GM21737 (cell line): Measurements from ENCODE around the gene PYGB.

Experiments
- ATAC-seq: cut with Tn5 transposase; IDR thresholded peaks from one replicate; pipeline ENCODE4 v1.9.1; 2021; ENCODE audit warnings: mild to moderate bottlenecking, moderate library complexity; ENCODE audit not compliant: unreplicated experiment

PYGB gene

DNA sequence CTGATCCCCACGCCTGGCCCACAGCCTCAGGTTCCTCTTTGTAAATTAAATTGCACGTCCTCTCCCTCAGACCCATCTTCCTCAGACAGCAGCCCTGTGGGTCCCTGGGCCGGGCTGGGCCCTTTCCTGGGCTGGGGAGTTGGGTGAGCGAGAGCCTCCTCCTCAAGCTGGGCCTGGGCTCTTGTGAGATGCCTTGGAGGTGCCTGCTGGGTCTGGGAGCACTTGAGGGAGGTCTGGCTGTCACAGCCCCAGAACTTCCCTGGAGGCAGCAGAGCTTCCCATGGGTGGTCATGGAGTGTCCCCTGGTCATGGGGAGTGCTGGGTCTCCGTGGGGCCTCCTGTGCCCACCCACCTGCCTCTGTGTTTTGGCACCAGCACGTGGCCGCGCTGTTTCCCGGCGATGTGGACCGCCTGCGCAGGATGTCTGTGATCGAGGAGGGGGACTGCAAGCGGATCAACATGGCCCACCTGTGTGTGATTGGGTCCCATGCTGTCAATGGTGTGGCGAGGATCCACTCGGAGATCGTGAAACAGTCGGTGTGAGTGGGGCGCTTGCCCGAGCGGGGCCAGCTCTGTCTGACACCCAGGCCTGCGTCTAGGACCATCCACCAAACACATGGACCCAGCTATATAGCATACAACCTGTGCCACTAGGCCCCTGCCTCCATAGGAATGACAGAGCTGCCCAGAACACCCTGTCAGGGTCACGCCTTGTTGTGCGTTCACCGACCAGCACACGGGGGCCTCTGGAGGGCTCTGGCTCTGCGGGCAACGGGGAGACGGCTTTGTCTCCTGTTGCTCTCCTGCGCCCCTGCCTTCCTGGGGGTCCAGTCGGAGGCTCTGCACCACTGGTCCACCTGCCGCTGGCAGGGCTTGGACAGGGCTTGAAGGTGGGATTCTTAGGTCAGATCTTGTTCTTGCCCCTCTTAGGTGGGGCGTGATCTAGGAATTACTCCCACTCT, 33.0 kb downstream of the PYGB start:
- no peak for ATAC-seq

DNA sequence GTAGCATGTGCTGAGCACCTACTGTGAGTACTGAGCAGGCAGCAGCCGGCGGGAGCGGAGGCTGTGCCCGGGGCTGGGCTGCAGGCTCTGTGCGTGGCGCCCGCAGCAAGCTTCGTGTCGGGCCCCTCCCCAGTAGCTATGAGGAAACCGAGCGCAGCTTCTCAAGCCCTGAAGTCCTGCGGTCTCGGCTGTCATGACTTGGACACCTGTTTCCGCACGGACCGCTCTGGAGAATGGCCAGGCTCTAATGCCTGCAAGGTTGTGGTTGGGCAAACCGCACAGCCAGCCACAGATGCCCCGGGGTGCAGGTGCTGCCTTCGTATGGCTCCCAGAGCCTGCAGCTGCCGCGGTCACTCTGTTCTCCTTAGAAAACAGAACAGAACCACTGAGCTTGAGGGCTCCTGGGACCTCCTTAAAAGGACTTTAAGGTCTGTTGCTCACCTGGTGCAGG, 33.7 kb downstream of the PYGB start:
- peak; percentile 61 for ATAC-seq

DNA sequence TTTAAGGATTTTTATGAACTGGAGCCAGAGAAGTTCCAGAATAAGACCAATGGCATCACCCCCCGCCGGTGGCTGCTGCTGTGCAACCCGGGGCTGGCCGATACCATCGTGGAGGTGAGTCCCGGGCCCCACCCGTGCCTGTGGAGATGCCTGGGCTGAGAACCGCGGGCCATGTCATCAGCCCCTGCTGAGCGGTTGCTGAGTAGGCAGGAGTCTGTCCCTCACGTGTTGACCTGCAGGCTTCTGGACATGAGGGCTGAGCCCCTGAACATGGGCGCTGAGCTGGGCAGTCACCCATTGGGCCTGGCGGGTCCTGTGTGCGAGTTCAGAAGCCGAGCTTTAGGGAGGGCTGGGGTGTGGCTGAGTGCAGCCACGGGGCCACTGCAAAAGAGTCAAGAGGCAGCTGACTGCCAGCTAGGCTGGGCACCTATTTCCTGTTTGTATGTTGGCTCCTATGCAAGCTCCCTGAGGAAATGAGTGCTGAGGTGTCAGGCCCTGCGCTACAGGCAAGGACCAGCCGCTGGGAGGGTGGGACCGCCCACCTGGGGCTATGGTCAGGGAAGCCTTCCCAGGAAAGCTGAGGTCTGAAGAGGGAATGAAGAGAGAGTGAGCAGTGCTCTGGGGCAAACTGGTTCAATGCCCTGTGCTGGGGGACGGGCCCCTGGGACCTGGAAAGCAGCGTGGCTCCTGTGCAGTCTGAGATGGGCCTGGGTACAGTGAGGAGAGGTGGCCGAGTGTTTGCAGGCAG, 34.3 kb downstream of the PYGB start:
- ATAC-seq = peak; percentile 4

DNA sequence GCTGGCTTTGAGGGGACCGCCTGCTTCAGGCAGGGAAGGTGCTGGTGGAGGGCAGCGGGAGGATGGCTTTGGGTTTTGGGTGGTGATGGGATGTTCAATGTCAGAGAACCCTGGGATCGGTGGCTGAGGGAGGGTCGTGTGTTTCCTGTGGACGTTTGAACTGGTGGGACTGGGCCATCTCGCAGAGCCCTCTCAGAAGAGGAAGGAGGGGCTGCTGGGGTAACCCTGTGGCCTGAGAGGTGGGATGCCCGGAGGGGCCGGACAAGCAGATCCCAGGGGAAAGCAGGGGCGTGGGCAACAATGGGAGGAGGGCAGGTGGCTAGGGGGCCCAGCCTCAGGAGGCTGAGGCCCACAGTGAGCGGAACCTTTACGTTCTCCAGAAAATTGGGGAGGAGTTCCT, 34.9 kb downstream of the PYGB start:
- ATAC-seq = no peak

DNA sequence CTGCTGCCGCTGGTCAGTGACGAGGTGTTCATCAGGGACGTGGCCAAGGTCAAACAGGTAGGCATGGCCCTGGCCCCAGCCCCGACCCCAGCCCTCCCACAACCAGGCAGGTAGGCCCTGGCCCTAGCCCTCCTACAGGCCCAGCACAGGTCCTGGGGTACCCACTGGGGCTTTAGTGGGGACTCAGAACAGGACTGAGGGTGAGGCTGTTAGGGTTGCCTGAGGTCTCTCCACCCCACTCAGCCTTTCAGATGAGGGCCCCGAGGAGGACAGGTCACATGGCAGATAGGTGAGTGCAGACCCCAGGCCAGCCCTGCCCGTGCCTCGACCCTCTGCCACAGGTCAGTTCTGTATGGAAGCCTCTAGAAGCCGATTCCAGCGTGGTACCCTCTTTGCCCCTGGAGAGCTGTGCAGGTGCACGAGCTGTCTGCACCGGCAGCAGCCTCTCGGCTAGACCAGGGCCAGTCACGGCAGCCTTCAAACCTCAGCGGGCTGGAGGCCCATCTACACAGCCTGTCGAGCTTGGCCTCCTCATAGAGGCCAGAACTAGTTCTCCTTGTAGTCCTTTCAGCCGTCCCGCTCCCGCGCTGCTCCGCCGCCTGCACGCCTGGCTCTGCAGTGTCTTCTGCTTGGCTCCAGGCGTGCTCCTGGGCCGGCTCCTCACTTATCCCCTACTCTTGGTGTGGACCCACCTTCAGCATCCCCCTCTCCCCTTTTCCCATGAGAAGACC, 35.5 kb downstream of the PYGB start:
- no peak for ATAC-seq

DNA sequence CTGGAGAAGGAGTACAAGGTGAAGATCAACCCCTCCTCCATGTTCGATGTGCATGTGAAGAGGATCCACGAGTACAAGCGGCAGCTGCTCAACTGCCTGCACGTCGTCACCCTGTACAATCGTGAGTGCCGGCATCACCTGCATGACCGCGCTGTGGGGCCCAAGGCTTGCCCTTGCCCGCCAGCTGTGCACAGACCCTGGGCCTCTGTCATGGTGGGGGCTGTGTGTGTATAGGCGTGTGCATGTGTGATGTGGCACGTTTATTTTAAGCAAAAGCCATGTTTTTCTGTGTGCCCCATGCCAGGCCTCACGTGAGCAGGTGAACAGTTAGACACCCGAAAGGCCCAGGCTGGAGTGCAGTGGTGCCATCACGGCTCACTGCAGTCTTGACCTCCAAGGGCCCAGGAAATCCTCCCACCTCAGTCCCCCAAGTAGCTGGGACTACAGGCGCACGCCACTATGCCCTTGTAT, 36.3 kb downstream of the PYGB start:
- ATAC-seq = no peak

DNA sequence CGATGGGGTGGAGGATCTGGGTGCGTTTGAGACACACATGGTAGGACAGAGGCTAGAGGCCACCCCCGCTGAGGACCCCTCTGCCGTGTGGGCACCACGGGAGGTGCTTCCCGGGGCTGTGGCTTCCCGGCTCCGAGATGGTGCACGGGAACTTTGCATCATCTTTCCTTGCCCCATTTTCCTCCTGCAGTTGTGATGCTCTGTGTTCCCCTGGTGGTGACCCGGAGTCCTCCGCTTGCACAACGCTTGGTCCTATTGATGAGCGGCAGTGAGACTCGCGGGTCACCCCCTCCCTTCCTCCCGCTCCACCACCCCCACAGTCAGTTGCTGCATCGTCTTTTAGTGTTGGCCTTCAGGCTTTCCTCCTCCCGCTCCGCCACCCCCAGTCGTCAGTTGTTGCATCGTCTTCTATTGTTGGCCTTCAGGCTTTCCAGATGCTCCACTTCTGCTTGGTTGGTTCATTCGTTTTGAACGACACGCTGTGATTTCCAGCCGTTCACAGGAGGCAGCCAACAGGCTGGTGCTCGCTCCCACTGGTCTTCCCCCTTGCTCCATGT, 37.3 kb downstream of the PYGB start:
- ATAC-seq = no peak

DNA sequence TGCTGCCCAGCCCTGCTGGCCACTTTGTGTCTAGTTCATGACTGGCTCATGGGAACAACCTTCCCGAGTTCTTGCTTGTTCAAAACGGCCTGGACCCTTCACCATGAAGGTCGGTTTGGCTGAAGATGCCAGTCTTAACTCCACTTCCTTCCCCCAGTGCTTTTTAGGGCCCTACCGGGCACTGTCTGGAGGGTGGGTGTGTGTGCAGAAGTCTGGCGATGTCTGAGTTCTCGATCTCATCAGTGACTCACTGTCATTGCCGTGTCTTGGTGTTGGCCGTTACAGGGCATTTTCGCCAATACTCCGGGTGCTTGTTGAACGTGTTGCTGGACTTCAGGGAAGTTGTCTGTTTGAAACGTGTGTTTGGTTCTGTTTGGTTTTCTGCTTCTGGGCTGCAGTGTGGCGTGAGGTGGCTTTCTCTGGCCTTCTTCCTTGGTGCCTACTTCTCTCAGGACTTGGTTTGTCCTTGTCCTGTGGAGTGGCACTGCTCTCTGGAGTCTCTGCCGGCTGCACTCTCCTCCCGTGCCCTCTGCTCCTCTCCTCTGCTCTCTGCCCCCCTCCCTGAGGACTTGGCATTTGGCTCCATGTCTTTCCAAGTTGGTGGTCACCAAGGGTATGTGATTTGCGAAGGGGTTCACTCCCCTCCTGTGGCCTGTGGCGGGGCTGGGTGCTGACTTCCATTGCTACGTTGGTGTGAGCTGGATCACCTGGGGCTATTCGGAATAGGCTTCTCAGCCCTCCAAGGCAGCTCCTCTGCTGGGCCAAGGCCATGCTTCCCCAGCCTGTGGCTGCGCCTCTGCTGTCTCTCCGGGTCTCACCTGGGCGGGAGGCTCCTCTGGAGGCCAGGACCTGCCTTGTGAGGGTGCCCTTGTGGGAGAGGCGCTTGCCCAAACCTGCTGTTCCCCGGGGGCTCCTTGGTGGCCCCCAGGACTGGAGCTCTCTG, 38.2 kb downstream of the PYGB start:
- ATAC-seq = no peak

DNA sequence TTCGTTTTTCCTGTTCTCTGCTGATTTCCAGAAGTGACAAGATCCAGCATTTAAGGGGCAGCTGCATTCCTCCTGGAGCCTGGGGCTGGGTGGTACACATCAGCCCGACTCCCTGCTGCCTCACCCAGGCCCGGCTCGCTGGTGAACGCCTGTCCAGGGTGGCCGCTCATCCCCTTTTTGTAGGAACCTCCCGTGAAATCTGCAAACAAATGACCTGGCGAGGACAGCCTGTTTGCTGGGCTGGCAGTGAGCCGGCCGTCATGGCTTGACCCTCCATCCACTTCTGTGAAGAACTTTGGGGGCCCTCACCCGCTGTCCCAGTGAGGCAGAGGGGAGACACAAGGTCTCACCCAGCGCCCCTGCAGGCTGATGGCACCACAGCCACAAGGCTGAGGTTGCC, 39.0 kb downstream of the PYGB start:
- no peak for ATAC-seq

DNA sequence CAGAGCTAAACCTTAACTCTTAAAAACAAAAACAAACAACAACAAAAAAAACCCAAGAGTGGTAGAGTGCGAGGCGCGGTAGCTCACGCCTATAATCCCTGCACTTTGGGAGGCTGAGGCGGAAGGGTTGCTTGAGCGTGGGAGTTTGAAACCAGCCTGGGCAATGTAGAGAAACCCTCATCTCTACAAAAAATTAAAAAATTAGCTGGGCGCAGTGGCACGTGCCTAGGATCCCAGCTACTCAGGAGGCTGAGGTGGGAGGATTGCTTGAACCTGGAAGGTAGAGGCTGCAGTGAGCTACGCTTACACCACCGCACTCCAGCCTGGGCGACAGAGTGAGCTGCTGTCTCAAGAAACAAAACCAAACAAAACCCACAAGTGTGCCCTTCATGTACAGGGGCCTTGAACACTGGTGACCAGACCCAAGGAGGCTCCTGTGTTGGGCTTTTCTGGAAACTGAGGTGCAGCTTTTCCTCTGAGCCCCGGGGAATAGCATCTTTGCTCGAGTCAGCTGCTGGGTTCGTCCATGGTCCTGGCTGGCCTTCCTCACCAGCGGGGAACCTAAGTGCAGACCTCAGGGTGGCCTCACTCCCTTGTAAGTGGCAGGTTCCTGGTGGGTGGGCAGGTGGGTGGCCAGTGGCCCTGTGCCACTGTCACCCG, 39.9 kb downstream of the PYGB start:
- ATAC-seq = no peak

DNA sequence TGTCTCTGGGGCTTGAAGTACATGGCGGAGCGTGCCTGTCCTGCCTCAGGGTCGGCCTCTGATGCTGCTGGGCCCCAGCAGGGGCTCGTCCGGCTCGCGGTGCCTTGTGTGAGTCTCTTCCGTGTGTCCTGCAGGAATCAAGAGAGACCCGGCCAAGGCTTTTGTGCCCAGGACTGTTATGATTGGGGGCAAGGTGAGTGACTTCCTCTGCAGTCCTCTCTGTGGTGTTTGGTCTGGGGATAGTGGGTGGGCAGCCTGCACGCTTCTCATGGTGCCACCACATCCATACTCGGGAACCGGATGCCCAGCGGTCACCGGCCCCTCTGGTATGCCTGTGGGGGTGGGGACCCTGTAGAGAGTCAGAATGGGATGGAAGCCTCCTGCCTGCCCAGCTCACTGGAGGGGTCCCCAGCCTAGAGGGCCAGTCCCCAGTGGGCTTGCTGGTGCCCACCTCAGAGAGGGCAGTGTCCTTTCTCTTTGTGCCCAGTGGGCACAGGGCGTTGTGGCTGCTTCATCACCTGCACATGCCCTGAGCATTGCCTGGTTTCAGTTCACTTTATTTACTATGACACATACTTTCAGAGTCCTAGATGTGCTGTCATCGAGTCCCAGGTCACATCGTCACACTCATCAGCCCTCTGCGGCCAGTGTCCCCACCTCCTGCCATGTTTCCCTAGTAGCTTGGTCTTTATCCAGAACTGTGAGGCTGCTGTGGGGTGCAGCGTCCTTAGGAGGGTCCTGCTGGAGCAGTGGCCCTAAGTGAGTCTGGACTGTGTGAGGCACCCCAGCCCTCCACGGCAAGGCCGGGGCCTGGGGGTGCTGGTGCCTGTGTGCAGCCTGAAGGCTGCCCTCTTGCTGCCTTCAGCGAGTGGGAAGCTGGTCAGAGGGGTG, 40.7 kb downstream of the PYGB start:
- peak; percentile 84 for ATAC-seq

DNA sequence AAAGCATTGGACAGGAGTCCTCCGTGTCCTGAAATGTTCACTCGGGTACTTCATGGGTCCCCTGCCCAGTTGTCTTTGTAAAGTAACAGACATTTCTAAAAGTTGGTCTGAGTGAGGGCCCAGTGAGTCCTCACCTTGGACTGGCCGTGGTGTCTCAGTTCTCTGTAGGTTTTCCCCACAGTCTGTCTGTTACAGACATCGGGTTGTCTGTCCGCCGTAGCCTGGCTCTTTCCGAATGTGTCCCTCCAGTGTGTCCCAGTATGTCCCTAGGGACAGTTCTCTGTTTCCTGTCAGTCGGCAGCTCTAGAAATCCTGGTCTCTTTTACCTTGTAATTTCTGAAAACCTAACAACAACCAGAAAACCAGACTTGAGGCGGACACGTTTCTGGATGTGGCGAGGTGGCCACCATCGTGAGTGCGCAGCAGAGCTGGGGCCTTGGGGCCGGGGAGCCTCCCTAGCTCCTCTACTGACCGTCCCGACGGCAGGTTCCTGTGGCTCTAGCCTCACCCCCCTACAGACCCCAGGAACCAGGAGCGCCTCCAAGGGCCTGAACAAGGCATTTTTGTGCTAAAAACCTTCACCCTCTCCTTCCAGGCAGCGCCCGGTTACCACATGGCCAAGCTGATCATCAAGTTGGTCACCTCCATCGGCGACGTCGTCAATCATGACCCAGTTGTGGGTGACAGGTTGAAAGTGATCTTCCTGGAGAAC, 42.2 kb downstream of the PYGB start:
- no peak for ATAC-seq

DNA sequence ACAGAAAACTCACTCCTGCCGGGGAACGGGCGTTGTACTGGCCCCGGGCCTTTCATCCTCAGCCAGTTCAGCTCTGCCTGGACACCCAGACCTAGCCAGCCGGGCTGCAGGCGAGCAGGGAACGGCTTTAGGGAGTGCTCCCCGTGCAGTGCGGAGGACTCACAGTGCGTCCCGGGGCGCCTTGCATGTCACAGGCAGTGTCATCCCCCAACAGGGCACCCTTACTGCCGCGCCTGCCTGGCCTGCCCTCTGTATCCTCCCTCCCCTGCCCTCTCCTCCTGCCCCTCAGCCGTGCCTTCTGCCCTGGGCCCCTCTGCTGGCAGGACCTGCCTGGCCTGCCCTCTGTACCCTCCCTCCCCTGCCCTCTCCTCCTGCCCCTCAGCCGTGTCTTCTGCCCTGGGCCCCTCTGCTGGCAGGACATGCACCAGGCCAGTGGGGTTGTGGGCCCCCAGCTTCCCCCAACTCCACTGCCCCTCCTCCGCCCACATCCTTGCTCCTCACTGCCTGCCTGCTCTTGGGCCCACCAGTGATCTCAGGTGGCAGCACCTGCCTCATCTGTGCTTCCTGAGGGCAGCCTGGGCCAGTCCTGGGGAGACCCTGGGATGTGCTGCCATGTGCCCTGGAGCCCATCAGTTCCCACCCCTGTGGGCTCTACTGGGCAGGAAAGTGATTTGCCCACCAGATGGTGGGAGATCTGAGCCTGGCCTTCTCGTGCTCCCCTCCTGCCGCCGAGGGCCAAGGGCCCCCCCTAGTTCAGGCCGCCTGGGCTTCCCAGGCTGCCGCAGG, 43.0 kb downstream of the PYGB start:
- no peak for ATAC-seq

DNA sequence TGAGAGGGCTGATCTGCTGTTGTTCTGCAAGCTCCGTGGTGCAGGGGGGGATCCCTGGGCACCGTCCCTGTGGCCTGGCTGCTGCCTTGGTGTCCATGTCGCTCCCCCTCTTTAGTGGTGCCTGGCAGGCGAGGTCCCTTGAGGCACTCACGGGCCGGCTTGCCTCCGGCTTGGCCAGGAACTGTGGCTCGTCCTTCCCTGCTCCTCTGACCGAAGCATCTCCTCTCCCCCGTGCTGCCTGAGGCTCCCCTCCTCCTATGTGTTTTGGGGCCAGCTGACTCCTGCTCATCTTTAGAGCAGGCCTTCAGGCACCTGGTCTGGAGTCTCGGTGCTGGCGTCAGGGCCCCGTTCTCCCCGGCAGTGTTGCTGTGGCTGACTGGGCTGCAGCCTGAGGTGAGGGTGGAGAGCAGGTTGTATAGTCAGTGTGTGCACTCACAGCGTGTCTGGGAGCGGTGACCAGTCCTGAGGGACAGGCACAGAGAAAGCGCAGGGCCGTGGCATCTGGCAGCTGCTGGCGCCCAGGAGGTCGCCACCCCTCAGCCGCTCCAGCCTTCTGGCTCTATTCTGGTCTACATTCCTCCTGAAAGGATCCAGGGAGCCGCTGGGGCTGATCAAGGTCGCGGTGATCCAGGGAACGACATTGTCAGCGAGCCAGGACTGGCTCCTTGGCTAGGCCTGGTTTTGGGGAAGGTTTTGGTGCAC, 43.7 kb downstream of the PYGB start:
- no peak for ATAC-seq

DNA sequence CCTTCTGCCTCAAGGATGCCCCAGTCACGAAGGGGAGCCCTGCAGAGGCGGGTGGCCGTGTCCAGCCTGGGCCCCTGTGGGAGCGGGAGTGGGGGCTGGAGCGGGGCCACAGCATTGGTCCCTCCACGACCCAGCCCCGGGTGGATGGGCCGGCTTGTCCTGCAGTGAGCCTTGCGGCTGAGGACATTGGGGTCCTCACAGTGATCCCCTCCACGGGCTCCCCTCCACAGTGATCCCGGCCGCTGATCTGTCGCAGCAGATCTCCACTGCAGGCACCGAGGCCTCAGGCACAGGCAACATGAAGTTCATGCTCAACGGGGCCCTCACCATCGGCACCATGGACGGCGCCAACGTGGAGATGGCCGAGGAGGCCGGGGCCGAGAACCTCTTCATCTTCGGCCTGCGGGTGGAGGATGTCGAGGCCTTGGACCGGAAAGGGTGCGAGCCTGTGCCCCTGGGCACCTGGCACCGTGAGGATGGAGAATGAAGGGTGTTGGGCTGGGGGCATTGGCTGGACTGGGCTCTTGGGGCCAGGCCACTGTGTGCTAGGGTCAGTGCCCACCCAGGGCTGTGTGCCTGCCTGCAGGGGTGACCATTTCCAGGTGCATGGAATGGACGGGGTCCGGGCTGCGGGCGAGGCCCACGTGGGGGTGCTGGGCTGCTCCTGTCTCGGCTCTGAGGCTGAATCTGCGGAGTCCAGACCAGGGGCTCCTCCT, 44.4 kb downstream of the PYGB start:
- no peak for ATAC-seq

DNA sequence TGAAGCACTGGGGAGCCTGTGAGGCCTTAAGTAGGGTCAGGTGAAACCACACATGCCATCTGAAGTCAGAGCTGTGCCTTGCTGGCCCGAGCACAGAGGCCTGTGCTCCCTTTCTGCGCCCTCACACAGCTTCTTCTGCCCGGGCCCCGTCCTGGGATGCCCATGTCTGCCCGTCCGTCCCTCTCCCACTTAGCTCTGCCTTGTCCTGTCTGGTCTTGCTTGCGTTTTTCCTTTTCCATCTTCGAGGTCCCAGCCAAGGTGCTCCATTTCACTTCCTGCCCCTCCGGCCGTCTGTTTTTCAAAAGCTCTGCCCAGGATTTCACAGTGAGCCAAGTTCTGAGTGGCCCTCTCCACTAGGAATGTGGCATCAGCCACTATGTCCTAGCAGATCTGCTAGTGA, 45.6 kb downstream of the PYGB start:
- no peak for ATAC-seq
